T-helper 2 cell treated with Interferon-gamma antibody and Interleukin-4, amounts not matched to agents 5 μg/mL and 100 μg/mL, for 36 hours (primary cell): ENCODE results near the gene DOK3.
"Not testable (repeated sequence)": the region's sequence is repeated elsewhere in the genome, so short reads cannot be mapped to it uniquely, and the experiment has no call there.

Experiments used
- DNase-seq: peaks from one replicate; pipeline ENCODE4 v3.0.0; 2021; ENCODE audit warnings: low spot score
- H3K27ac Mint-ChIP-seq: one replicate; pipeline ENCODE4 v1.8.0; 2021; ENCODE audit warnings: mild to moderate bottlenecking, mixed read lengths
- H3K27me3 Mint-ChIP-seq: one replicate; pipeline ENCODE4 v1.8.0; 2021; ENCODE audit warnings: low read depth, mixed read lengths
- H3K36me3 Mint-ChIP-seq: one replicate; pipeline ENCODE4 v1.8.0; 2021; ENCODE audit warnings: low read depth, mixed read lengths
- H3K4me1 Mint-ChIP-seq: one replicate; pipeline ENCODE4 v1.8.0; 2021; ENCODE audit warnings: low read depth, mixed read lengths
- H3K4me3 Mint-ChIP-seq: one replicate; pipeline ENCODE4 v1.8.0; 2022; ENCODE audit warnings: mild to moderate bottlenecking, moderate library complexity, mixed read lengths
- H3K9me3 Mint-ChIP-seq: one replicate; pipeline ENCODE4 v1.8.0; 2021; ENCODE audit warnings: mixed read lengths

Gene DOK3

GRCh38 chr5:177491983-177492746 lies 17.5 kb downstream of the DOK3 start:
- H3K4me3 Mint-ChIP-seq = no peak overlapping the region
- DNase-seq = no peak
- no peaks in the 10 kb centered on the region for H3K9me3 Mint-ChIP-seq
- H3K27ac Mint-ChIP-seq = peak overlapping the region; percentile 16
- H3K27me3 Mint-ChIP-seq = no peaks in the 10 kb centered on the region
- peaks cover 21% of the 10 kb centered on the region for H3K36me3 Mint-ChIP-seq
- peaks cover 19% of the 10 kb centered on the region for H3K4me1 Mint-ChIP-seq

GRCh38 chr5:177491429-177491945 lies 18.1 kb downstream of the DOK3 start:
- peaks cover 19% of the 10 kb centered on the region for H3K4me1 Mint-ChIP-seq
- H3K4me3 Mint-ChIP-seq = no peak overlapping the region
- H3K27ac Mint-ChIP-seq = peak overlapping the region; percentile 20
- H3K27me3 Mint-ChIP-seq = no peaks in the 10 kb centered on the region
- DNase-seq = no peak
- peaks cover 22% of the 10 kb centered on the region for H3K36me3 Mint-ChIP-seq
- H3K9me3 Mint-ChIP-seq = no peaks in the 10 kb centered on the region

GRCh38 chr5:177490992-177491391 lies 18.6 kb downstream of the DOK3 start:
- no peaks in the 10 kb centered on the region for H3K9me3 Mint-ChIP-seq

DNA sequence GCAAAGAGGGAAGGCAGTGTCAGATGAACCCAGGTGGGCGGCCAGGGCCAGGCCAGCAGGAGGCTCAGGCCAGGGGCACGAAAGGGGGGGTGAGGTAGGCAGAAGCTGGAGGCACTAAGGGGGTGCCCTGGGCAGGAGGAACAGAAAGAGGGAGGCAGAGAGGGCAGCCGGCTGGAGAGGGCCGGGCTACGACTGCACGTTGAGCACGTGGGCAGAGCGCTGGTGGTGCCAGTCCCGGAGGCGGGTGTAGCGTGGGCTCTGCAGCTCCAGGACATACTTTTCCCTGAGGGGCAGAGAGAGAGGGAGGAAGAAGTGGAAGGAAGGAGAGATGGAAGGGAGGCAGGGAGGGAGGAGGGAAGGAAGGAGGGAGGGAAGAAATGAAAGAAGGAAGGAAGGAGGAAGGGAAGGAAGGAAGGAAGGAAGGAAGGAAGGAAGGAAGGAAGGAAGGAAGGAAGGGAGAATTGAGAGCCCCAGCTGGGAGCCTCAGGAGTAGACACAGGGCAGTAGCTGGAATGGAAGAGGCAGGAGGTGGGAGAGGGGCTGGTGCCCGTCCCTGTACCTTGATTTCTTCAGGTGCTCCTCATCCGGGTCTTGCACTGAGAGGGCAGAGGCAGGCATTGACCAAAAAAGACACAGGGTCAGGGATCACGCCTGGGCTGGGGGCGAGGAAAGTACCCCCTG lies 19.2 kb downstream of the DOK3 start:
- H3K4me3 Mint-ChIP-seq = no peak overlapping the region
- no peaks in the 10 kb centered on the region for H3K27me3 Mint-ChIP-seq
- H3K36me3 Mint-ChIP-seq = peaks cover 22% of the 10 kb centered on the region
- peak overlapping the region; percentile 41 for H3K27ac Mint-ChIP-seq
- peaks cover 12% of the 10 kb centered on the region for H3K4me1 Mint-ChIP-seq
- DNase-seq = no peak
- no peaks in the 10 kb centered on the region for H3K9me3 Mint-ChIP-seq

More at GRCh38 chr5:177490992-177491391, 18.6 kb downstream of the DOK3 start:
- DNase-seq = no peak
- H3K4me3 Mint-ChIP-seq = no peak overlapping the region
- peaks cover 22% of the 10 kb centered on the region for H3K36me3 Mint-ChIP-seq
- H3K27ac Mint-ChIP-seq = peak overlapping the region; percentile 20
- H3K4me1 Mint-ChIP-seq = peaks cover 16% of the 10 kb centered on the region
- no peaks in the 10 kb centered on the region for H3K27me3 Mint-ChIP-seq

DNA sequence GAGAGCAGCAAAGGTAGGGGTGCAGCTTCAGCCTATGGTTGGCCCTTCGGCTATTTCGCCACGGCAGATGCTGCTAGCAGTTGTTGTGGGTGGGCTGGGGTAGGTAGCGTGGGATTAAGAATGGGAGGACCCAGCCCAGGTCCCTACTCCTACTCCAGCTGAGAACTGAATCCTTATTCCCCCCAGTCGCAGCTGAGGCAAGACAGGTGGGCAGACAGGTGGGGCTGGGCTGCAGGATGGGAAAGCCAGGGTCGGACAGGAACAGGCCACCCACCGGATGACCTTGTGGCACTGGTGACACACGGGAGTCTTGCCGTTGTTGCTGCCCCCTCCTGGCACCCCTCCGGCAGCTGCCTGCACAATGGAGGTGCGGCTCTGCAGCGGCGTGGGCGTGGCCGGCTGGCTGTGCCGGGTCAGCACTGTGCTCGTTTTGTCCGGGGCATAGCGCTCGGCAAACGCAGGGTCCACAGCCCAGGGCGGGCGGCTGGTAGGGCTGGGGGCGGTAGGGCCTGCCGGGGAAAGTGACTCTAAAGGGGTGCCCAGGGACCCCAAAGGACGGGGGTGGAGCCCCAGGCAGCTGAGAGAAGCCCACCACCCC lies 20.4 kb downstream of the DOK3 start:
- Mint-ChIP-seq H3K4me1 (peaks cover 7% of the 10 kb centered on the region), H3K27ac (no peak overlapping the region), H3K4me3 (no peak overlapping the region), H3K27me3 (no peaks in the 10 kb centered on the region), H3K36me3 (peaks cover 26% of the 10 kb centered on the region), H3K9me3 (no peaks in the 10 kb centered on the region)
- DNase-seq = no peak

- Mint-ChIP-seq H3K4me3 (no peak overlapping the region), H3K4me1 (peaks cover 2% of the 10 kb centered on the region), H3K36me3 (peaks cover 26% of the 10 kb centered on the region), H3K27ac (no peak overlapping the region), H3K27me3 (no peaks in the 10 kb centered on the region), H3K9me3 (no peaks in the 10 kb centered on the region)
- DNase-seq = no peak
These were observed 21.7 kb downstream of the DOK3 start for GRCh38 chr5:177487975-177488374.

GRCh38 chr5:177487144-177487543 lies 22.5 kb downstream of the DOK3 start:
- H3K36me3 Mint-ChIP-seq = peaks cover 25% of the 10 kb centered on the region
- no peak overlapping the region for H3K27ac Mint-ChIP-seq
- DNase-seq = no peak
- no peaks in the 10 kb centered on the region for H3K4me1 Mint-ChIP-seq
- no peaks in the 10 kb centered on the region for H3K27me3 Mint-ChIP-seq
- H3K4me3 Mint-ChIP-seq = no peak overlapping the region
- no peaks in the 10 kb centered on the region for H3K9me3 Mint-ChIP-seq

DNA sequence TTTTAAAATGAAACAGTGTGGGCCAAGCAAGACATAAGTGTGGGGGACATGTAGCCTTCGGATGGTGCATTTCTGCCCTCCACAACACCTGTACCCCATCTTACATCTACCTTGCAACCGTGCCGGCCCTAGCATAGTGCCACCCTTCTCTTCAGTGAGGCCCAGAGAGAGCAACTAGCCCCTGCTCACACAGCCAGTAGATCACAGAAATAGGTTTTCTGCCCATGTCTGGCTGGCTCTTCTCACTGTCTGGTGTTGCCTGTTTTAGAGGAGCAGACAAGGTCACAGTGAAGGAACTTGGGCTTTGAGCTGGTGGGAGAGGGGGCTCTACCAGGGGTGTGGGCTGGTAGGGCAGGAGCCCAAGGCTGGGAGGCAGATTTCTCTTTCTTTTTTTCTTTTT lies 23.4 kb downstream of the DOK3 start:
- H3K4me3 Mint-ChIP-seq = no peak overlapping the region

DNA sequence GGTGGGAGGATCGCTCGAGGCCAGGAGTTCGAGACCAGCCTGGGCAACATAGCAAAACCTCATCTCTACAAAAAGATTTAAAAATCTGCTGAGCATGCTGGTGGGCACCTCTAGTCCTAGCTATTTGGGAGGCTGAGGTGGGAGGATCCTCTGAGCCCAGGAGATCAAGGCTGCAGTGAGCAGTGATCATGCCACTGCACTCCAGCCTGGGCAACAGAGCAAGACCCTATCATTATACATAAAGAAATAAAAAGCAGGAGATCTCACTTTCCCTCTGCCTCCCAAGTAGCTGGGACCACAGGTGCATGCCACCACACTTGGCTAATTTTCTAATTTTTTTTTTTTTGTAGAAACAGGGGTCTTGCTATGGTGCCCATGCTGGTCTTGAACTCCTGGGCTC lies 23.9 kb downstream of the DOK3 start:
- not testable (repeated sequence) for H3K4me3 Mint-ChIP-seq, H3K4me1 Mint-ChIP-seq, H3K9me3 Mint-ChIP-seq, H3K27ac Mint-ChIP-seq, DNase-seq, H3K27me3 Mint-ChIP-seq
- peaks cover 21% of the 10 kb centered on the region for H3K36me3 Mint-ChIP-seq

More for the DNA sequence above, 23.4 kb downstream of the DOK3 start:
- Mint-ChIP-seq H3K36me3 (peaks cover 24% of the 10 kb centered on the region), H3K9me3 (no peaks in the 10 kb centered on the region), H3K27me3 (no peaks in the 10 kb centered on the region), H3K27ac (no peak overlapping the region), H3K4me1 (no peaks in the 10 kb centered on the region)
- no peak for DNase-seq

GRCh38 chr5:177484902-177485549 lies 24.6 kb downstream of the DOK3 start:
- no peak for DNase-seq
- Mint-ChIP-seq H3K4me3 (no peak overlapping the region), H3K27ac (peak overlapping the region; percentile 16), H3K4me1 (peaks cover 2% of the 10 kb centered on the region), H3K9me3 (no peaks in the 10 kb centered on the region), H3K27me3 (no peaks in the 10 kb centered on the region), H3K36me3 (peaks cover 15% of the 10 kb centered on the region)

- no peak overlapping the region for H3K4me3 Mint-ChIP-seq
- H3K27ac Mint-ChIP-seq = peak overlapping the region; percentile 16
- no peaks in the 10 kb centered on the region for H3K27me3 Mint-ChIP-seq
These were observed 25.4 kb downstream of the DOK3 start for GRCh38 chr5:177483994-177484901.

GRCh38 chr5:177483042-177483441 lies 26.6 kb downstream of the DOK3 start:
- no peak overlapping the region for H3K27ac Mint-ChIP-seq
- H3K4me1 Mint-ChIP-seq = peaks cover 16% of the 10 kb centered on the region
- no peak overlapping the region for H3K4me3 Mint-ChIP-seq
- DNase-seq = no peak
- no peaks in the 10 kb centered on the region for H3K27me3 Mint-ChIP-seq
- H3K36me3 Mint-ChIP-seq = peaks cover 12% of the 10 kb centered on the region
- no peaks in the 10 kb centered on the region for H3K9me3 Mint-ChIP-seq

More at GRCh38 chr5:177483994-177484901, 25.4 kb downstream of the DOK3 start:
- peaks cover 12% of the 10 kb centered on the region for H3K36me3 Mint-ChIP-seq
- DNase-seq = no peak
- H3K9me3 Mint-ChIP-seq = no peaks in the 10 kb centered on the region
- peaks cover 8% of the 10 kb centered on the region for H3K4me1 Mint-ChIP-seq

DNA sequence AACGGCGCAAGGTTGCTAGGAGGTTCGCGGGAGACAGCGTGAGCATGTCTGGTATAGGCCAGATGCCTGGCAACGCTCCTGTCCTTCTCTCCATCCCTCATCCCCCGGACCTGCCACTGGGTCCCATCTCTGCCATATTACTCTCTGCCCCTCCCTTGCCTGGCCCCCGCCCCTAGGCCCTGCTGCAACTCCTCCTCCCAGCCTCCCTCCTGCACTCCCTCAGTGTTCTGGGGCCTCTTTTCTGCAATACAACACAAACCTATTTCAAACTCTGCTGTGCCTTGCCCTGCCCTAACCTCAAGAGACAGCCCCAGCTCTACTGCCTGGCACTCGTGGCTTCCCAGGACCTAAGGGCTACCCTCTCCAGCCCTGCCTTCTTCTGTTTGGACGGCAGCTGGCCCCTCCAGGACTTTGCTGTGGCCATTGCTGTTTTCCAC lies 27.2 kb downstream of the DOK3 start:
- Mint-ChIP-seq H3K36me3 (peaks cover 11% of the 10 kb centered on the region), H3K4me3 (no peak overlapping the region), H3K9me3 (no peaks in the 10 kb centered on the region), H3K27me3 (no peaks in the 10 kb centered on the region), H3K27ac (peak overlapping the region; percentile 55), H3K4me1 (peaks cover 16% of the 10 kb centered on the region)
- DNase-seq = no peak
